GM18511 (cell line): Measurements from ENCODE around the gene ZNF669.
A peak's percentile ranks its signal among the peaks of the same experiment; 100 is the strongest.

Source experiments
- ATAC-seq: cut with Tn5 transposase; IDR thresholded peaks from one replicate; pipeline ENCODE4 v1.9.1; 2021; ENCODE audit warnings: mild to moderate bottlenecking, moderate library complexity; ENCODE audit not compliant: unreplicated experiment

The ZNF669 gene

GRCh38 chr1:247111700-247112478, 7.7 kb upstream of the ZNF669 start:
- ATAC-seq = no peak

GRCh38 chr1:247111259-247111699, 7.1 kb upstream of the ZNF669 start:
- no peak for ATAC-seq

- no peak for ATAC-seq
Observed at GRCh38 chr1:247110627-247111258, 6.6 kb upstream of the ZNF669 start.

DNA sequence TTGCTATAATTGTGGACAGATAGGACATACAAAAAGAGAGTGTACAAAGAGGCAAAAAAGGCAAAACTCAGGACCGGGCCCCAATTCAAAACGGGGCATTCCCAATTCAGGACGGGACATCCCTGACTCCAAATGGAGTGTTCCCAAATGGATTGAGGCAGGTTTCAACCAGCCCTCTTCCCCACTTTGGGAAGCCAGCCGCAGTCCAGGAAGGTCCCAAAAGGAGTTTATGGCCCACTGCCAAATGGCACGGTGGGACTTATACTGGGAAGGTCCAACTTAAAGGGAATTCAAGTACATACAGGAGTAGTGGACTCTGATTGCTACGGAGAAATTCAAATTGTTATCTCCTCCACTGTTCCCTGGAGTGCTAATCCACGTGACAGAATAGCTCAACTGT, 3.5 kb upstream of the ZNF669 start:
- no peak for ATAC-seq

GRCh38 chr1:247105966-247106365, 1.8 kb upstream of the ZNF669 start:
- ATAC-seq = no peak

GRCh38 chr1:247104965-247105364, 809 bp upstream of the ZNF669 start:
- ATAC-seq = no peak

GRCh38 chr1:247102381-247102780, 1.8 kb downstream of the ZNF669 start:
- no peak for ATAC-seq

- ATAC-seq = no peak
Observed at GRCh38 chr1:247100676-247101279, 3.4 kb downstream of the ZNF669 start.

DNA sequence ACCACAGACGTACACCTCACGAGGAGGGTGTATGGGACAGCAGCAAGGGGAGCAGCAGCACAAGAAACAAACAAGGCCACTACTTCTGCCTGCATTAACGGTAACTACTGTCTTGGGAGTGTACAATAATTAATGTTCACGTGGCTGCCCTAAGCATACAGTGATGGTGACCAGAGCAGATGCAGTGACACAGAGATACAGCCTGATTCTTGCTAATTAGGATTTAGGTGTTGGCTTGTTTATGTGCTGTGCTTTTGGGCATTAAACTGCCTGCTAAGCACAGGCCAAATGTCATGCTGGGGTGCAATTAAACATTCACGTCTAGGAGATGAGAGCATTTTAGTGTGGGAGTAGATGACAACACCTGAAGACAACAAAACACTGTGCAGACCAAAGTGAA, 7.2 kb downstream of the ZNF669 start:
- no peak for ATAC-seq

DNA sequence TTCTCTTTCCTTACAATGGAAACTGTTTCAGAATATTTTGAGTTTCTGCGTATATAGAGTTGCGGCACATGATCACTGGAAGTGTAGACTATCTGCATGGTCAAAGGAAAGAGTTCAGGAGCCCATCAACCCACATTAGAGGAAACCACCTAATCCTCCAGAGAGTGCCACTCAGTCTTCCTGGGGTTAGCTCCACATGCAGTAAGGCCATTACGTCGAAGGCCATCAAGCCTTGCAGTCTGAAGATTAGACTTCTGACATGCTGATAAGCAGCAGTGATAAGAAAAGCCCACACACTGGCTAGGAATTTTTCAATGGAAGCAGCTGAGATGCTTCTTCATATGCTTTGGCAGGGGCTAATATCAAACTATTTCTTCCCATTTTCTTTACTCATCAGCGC, 7.6 kb downstream of the ZNF669 start:
- no peak for ATAC-seq

DNA sequence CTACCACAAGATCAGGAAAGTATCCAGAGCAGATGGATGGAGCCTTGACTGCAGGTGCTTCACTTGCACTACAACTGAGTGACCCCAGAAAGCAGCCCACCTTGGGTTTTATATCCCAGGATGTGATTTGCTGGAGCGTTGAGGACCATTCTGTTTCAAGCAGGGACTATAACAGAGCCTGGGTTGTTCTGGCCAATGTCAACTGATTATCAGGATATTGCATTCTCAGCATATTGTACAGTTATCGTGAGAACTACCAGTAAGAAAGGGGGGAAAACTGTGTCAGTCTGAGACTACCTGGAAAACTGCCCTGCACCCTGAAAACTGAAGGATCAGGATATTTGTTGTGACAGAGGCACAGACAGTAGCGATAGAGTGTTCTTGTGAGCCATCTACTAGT, 8.0 kb downstream of the ZNF669 start:
- ATAC-seq = no peak

GRCh38 chr1:247090455-247090854, 13.7 kb downstream of the ZNF669 start:
- no peak for ATAC-seq

- ATAC-seq = no peak
Observed at GRCh38 chr1:247089616-247090375, 14.4 kb downstream of the ZNF669 start.

DNA sequence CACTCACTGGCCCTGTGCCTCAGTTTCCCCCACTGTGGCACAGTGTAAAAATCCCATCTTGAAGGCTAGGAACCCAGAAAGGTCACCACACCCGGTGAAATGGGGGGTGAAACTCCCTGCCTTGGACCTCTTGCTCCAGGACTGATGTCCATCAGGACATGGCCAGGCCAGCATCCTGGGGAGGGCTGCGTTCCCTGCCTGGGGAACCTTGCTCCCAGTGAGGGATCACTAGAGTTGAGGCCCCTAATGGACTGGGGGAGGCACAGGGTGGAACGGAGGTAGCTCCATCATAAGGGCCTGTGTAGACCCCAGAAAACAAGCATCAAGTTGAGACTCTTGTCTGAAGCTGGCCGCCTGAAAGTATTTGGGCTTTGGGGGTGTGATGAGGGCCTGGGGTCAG, 15.2 kb downstream of the ZNF669 start:
- ATAC-seq = no peak

DNA sequence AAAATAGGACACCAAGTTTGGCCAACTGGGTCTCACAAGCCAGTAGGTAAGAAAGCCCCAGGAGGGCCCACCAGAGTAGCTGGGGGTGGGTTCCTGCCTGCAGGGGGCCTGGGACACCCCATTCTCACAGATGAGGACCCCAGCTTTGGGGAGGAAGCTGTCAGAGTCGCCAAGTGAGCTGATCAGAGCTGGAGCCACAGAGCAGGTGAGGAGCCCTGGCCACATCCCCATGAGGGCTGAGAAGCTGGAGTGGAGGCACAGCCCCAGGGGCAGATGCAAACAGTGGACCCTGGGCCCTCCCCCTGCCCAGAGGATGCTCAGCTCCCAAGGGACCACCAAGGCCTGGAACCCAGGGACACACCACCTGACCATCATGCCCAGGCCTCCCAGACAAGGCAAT, 16.9 kb downstream of the ZNF669 start:
- no peak for ATAC-seq

GRCh38 chr1:247085310-247085709, 18.8 kb downstream of the ZNF669 start:
- ATAC-seq = no peak

DNA sequence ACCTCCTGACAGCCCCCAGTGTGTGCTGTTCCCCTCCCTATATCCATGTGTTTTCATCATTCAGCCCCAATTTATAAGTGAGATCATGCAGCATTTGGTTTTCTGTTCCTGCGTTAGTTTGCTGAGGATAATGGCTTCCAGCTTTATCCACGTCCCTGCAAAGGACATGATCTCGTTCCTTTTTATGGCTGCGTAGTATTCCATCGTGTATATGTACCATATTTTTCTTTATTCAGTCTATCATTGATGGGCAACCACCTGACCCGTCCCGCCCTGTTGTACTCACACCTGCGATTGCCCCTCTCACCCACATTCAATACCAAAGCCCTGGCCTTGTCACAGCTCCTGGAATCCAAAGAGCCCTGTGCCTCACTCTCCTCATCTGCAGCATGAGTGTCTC, 19.4 kb downstream of the ZNF669 start:
- no peak for ATAC-seq

- ATAC-seq = no peak
Observed at GRCh38 chr1:247079141-247079874, 24.8 kb downstream of the ZNF669 start.

GRCh38 chr1:247078258-247079140, 25.7 kb downstream of the ZNF669 start, which contains the start of gene ZNF670:
Gene ZNF670 (minus strand): TSS chr1:247078811. CDS start chr1:247078596, 215 bp downstream.
- ATAC-seq = peak; percentile 99

DNA sequence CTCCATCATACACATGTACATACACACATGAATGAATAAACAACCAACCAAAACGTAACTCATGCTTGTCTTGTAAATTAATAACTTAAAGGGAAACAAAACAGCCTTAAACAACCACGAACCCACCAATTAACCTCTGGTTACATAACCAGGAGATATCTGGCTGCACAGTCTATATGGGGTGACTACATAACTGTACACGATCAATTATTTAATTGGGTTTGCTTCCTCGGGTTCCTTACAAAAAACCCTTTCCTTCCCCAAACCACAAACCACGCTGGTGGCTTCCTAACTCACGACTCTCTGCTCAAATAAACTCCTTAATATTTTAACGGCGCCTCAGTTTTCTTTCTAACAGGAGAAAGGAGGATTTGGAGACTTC, 26.3 kb downstream of the ZNF669 start:
- ATAC-seq = peak; percentile 28
